Measurements from ENCODE around the gene IFNA10. TPM values are rescaled to one million over a fixed set of nuclear protein-coding genes. Genes with fewer than 3 reads are reported as not detected.
"Not testable (repeated sequence)": the region's sequence is repeated elsewhere in the genome, so short reads cannot be mapped to it uniquely, and the experiment has no call there.

IFNA10 gene
- total and polyA plus RNA-seq, 2 experiments from 2014 or later: not detected

GRCh38 chr9:21235468-21236359 is 28.8 kb upstream of the IFNA10 start:
- peak overlapping the region; percentile 8 for H3K4me2 ChIP-seq
- WGBS (ENCODE audit: low lambda C conversion rate, missing lambda C conversion rate): 37% methylated on average over 8 of the region's 8 CpGs

DNA sequence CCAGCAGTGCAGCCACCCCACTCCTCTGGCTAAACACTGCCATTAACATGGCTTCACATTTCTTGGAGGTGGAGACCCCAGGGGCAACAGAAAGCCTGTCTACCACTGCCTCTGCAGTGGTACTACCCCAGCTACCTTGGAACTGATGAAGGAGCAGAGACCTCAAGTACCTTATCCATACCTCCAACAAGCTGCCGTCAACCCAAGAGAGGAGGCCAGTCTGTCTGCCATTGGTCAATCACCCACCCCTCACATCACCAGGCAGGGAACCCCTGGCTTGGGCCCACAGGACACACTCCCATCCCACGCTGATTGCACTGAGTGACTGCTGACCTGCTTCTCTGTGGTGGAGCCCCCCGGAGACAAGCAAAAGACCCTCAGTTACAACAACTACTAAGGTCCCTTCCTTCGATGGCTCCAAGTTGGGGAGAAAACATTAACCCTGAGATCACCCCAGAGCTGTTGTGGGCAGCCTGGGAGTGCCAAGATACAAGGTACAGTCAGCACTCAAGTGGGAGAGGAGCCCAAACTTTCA is 27.3 kb upstream of the IFNA10 start:
- 90% methylated on average over 4 of the region's 4 CpGs for WGBS (ENCODE audit: low lambda C conversion rate, missing lambda C conversion rate)
- Histone ChIP-seq H3K9me3 (ENCODE audit: low read depth) (no peaks in the 10 kb centered on the region), H3K4me3 (no peak overlapping the region), H4K20me1 (ENCODE audit: insufficient read depth, poor library complexity, severe bottlenecking) (no peaks in the 10 kb centered on the region), H3K27ac (no peak overlapping the region), H3K27me3 (peaks cover 6% of the 10 kb centered on the region), H3K4me1 (ENCODE audit: insufficient read depth) (no peaks in the 10 kb centered on the region), H3K4me2 (no peak overlapping the region), H2AFZ (no peak overlapping the region), H3K79me2 (no peaks in the 10 kb centered on the region), H3K9me2 (replicated peaks; ENCODE audit: insufficient read depth) (no peaks in the 10 kb centered on the region), H3K36me3 (replicated peaks; ENCODE audit: insufficient read depth, low read depth) (no peaks in the 10 kb centered on the region)
- no peak for DNase-seq (ENCODE audit: low spot score)
- TF ChIP-seq CTCF (IDR thresholded peaks at IDR 0.05; ENCODE audit: poor library complexity) (no peak), EZH2 (IDR thresholded peaks at IDR 0.05; ENCODE audit: borderline replicate concordance) (no peak), EZH2phosphoT487 (IDR thresholded peaks at IDR 0.05; ENCODE audit: low read depth, severe bottlenecking, unreplicated experiment) (no peak)

More at GRCh38 chr9:21235468-21236359, 28.8 kb upstream of the IFNA10 start:
- H3K9me2 ChIP-seq (replicated peaks; ENCODE audit: insufficient read depth); H3K79me2 ChIP-seq; H3K4me3 ChIP-seq; H3K36me3 ChIP-seq (replicated peaks; ENCODE audit: insufficient read depth, low read depth); H3K9me3 ChIP-seq (ENCODE audit: low read depth); H3K4me1 ChIP-seq (ENCODE audit: insufficient read depth); H3K27ac ChIP-seq; H3K27me3 ChIP-seq; H4K20me1 ChIP-seq (ENCODE audit: insufficient read depth, poor library complexity, severe bottlenecking); H2AFZ ChIP-seq: not testable (repeated sequence)
- TF ChIP-seq CTCF (IDR thresholded peaks at IDR 0.05; ENCODE audit: poor library complexity): peak; percentile 70
- peak; percentile 62 for DNase-seq (ENCODE audit: low spot score)

DNA sequence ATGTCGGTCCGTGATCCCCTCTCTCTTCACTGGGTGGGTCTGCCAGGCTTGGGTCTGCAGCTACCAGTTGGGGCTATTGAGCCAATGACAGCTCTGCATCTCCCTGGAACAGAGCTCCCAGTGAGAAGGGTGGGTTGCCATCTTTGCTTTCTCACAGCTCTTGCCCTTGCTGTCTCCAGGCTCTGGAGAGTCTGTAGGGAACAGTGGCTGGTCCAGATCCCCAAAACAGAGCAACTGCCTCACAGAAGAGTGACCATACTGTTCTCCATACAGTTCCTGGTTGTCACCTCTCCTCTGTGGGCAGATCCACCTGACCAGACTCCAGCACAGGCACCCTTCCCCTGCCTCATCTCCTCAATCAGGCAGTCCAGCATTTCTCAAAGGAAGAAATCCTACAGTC is 26.3 kb upstream of the IFNA10 start:
- no peak overlapping the region for H3K27ac ChIP-seq
- H4K20me1 ChIP-seq (ENCODE audit: insufficient read depth, poor library complexity, severe bottlenecking): no peaks in the 10 kb centered on the region
- no peaks in the 10 kb centered on the region for H3K9me3 ChIP-seq (ENCODE audit: low read depth)
- 97% methylated on average over 2 of the region's 2 CpGs for WGBS (ENCODE audit: low lambda C conversion rate, missing lambda C conversion rate)
- H3K79me2 ChIP-seq: no peaks in the 10 kb centered on the region
- TF ChIP-seq EZH2phosphoT487 (IDR thresholded peaks at IDR 0.05; ENCODE audit: low read depth, severe bottlenecking, unreplicated experiment): no peak
- no peak for TF ChIP-seq CTCF (IDR thresholded peaks at IDR 0.05; ENCODE audit: poor library complexity)
- no peak for TF ChIP-seq EZH2 (IDR thresholded peaks at IDR 0.05; ENCODE audit: borderline replicate concordance)
- H3K4me3 ChIP-seq: no peak overlapping the region
- no peaks in the 10 kb centered on the region for H3K9me2 ChIP-seq (replicated peaks; ENCODE audit: insufficient read depth)
- H3K4me1 ChIP-seq (ENCODE audit: insufficient read depth): no peaks in the 10 kb centered on the region
- no peak for DNase-seq (ENCODE audit: low spot score)
- no peak overlapping the region for H2AFZ ChIP-seq
- no peaks in the 10 kb centered on the region for H3K36me3 ChIP-seq (replicated peaks; ENCODE audit: insufficient read depth, low read depth)
- peaks cover 6% of the 10 kb centered on the region for H3K27me3 ChIP-seq
- H3K4me2 ChIP-seq: no peak overlapping the region
